Measurements from ENCODE around the gene ALDH4A1. TPM values are rescaled to one million over a fixed set of nuclear protein-coding genes. Genes with fewer than 3 reads are reported as not detected.
A peak's percentile ranks its signal among the peaks of the same experiment; 100 is the strongest.

ALDH4A1 gene
- total RNA-seq, 1 experiment from 2014 or later = 31.0 TPM

GRCh38 chr1:18950401-18951026, 48.2 kb upstream of the ALDH4A1 start:
- H3K9me3 Mint-ChIP-seq = no peaks in the 10 kb centered on the region
- no peak for TF ChIP-seq NR3C1 (CRISPR knock-in tag; conservative IDR thresholded peaks at IDR 0.05; ENCODE audit: low read depth)
- no peak for TF ChIP-seq FOXJ3 (CRISPR knock-in tag; IDR thresholded peaks at IDR 0.05; ENCODE audit: borderline replicate concordance)
- no peak for TF ChIP-seq FOXP4 (CRISPR knock-in tag; IDR thresholded peaks at IDR 0.05)
- no peak for TF ChIP-seq PRRX2 (CRISPR knock-in tag; IDR thresholded peaks at IDR 0.05)
- no peak for TF ChIP-seq CBFB (CRISPR knock-in tag; IDR thresholded peaks at IDR 0.05; ENCODE audit: low read depth)
- no peak for TF ChIP-seq E2F4 (CRISPR knock-in tag; IDR thresholded peaks at IDR 0.05; ENCODE audit: borderline replicate concordance, low read depth)
- no peak for TF ChIP-seq ZNF416 (CRISPR knock-in tag; IDR thresholded peaks at IDR 0.05)
- no peak for TF ChIP-seq USF2 (CRISPR knock-in tag; IDR thresholded peaks at IDR 0.05)
- no peak for TF ChIP-seq ESRRA (CRISPR knock-in tag; IDR thresholded peaks at IDR 0.05; ENCODE audit: borderline replicate concordance)
- no peak for TF ChIP-seq HMGA2 (CRISPR knock-in tag; IDR thresholded peaks at IDR 0.05)
- no peak for TF ChIP-seq ETV6 (CRISPR knock-in tag; IDR thresholded peaks at IDR 0.05)
- TF ChIP-seq NFE2L1 (CRISPR knock-in tag; IDR thresholded peaks at IDR 0.05) = no peak
- TF ChIP-seq ELF4 (CRISPR knock-in tag; IDR thresholded peaks at IDR 0.05; ENCODE audit: low read depth) = no peak
- CTCF ChIA-PET = interaction anchor here (0.7 to 3.5 kb wide), 7 partner anchors 37 to 117 kb away, joined by 3 to 37 read pairs (median 3); partner anchors contain the start of gene ALDH4A1

GRCh38 chr1:18949686-18950400, 47.5 kb upstream of the ALDH4A1 start:
- no peaks in the 10 kb centered on the region for H3K36me3 Mint-ChIP-seq
- ATAC-seq = peak; percentile 59
- no peak overlapping the region for H3K4me3 Mint-ChIP-seq
- ChIA-PET CTCF (interaction anchor here (0.7 to 3.5 kb wide), 6 partner anchors 37 to 118 kb away, joined by 3 to 37 read pairs (median 3); no protein-coding TSS in a partner anchor), POLR2A (interaction anchor here (0.6 to 1.0 kb wide), 2 partner anchors 8 to 42 kb away, joined by 3 to 4 read pairs; no protein-coding TSS in a partner anchor)
- no peaks in the 10 kb centered on the region for H3K9me3 Mint-ChIP-seq
- peaks cover 39% of the 10 kb centered on the region for H3K4me1 Mint-ChIP-seq
- TF ChIP-seq ZBTB43 (CRISPR knock-in tag; IDR thresholded peaks at IDR 0.05) = 0 out of 2 replicates have a peak, but pooled peaks have one; percentile 43
- no peak for TF ChIP-seq CDX4 (CRISPR knock-in tag; IDR thresholded peaks at IDR 0.05; ENCODE audit: borderline replicate concordance)
- no peak for TF ChIP-seq MLX (CRISPR knock-in tag; IDR thresholded peaks at IDR 0.05)
- TF ChIP-seq ZNF281 (CRISPR knock-in tag; IDR thresholded peaks at IDR 0.05) = no peak
- no peak for TF ChIP-seq IRF1 (CRISPR knock-in tag; IDR thresholded peaks at IDR 0.05)
- peak overlapping the region; percentile 90 for H3K27ac Mint-ChIP-seq
- peaks cover 11% of the 10 kb centered on the region for H3K27me3 Mint-ChIP-seq (ENCODE audit: low read depth)
- peak; percentile 46 for DNase-seq (ENCODE audit: low spot score)

More at GRCh38 chr1:18950401-18951026, 48.2 kb upstream of the ALDH4A1 start:
- no peaks in the 10 kb centered on the region for H3K36me3 Mint-ChIP-seq
- peaks cover 17% of the 10 kb centered on the region for H3K27me3 Mint-ChIP-seq (ENCODE audit: low read depth)
- peaks cover 38% of the 10 kb centered on the region for H3K4me1 Mint-ChIP-seq
- POLR2A ChIA-PET = interaction anchor here (0.6 to 1.0 kb wide), 4 partner anchors 8 to 166 kb away, joined by 3 to 4 read pairs (median 3); no protein-coding TSS in a partner anchor
- DNase-seq (ENCODE audit: low spot score) (no peak), ATAC-seq (no peak)
- no peak overlapping the region for H3K4me3 Mint-ChIP-seq
- H3K27ac Mint-ChIP-seq = peak overlapping the region; percentile 90; the same call in 1 of the 2 replicates
